ENCODE results near the gene ELOVL4.

DNA sequence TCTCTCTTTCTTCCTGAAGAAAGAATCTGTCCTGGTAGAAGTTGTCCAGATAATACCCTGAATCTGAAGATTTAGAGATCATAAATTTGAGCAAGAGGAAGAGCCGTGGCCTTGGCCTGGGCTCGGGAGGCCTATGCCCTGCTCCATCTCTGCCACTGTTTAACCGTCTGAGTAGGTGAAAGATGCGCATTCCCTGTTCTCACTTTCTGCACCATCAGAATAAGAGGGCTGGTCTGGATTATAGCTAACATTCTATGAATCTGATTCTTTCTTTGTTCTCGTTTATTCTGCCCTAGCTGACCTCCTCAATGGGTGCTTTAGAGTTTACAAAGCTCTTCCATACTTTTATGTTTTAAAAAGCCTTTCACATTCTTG lies 51.3 kb downstream of the ELOVL4 start:
- TF ChIP-seq, protein P1, sequence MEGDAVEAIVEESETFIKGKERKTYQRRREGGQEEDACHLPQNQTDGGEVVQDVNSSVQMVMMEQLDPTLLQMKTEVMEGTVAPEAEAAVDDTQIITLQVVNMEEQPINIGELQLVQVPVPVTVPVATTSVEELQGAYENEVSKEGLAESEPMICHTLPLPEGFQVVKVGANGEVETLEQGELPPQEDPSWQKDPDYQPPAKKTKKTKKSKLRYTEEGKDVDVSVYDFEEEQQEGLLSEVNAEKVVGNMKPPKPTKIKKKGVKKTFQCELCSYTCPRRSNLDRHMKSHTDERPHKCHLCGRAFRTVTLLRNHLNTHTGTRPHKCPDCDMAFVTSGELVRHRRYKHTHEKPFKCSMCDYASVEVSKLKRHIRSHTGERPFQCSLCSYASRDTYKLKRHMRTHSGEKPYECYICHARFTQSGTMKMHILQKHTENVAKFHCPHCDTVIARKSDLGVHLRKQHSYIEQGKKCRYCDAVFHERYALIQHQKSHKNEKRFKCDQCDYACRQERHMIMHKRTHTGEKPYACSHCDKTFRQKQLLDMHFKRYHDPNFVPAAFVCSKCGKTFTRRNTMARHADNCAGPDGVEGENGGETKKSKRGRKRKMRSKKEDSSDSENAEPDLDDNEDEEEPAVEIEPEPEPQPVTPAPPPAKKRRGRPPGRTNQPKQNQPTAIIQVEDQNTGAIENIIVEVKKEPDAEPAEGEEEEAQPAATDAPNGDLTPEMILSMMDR (IDR thresholded peaks at IDR 0.05), result no peak
- TF ChIP-seq EP300 (IDR thresholded peaks at IDR 0.05), result no peak

Measured in stomach (tissue), 4 donors.